Measurements from ENCODE around the gene GAS2L3. TPM values are rescaled to one million over a fixed set of nuclear protein-coding genes. Genes with fewer than 3 reads are reported as not detected.

Gene GAS2L3
- total and polyA plus RNA-seq, 2 of the 8 experiments (the other 6 are each of a cell fraction or from before 2014, with no cell fraction given), result 2.1 to 19.3 TPM

DNA sequence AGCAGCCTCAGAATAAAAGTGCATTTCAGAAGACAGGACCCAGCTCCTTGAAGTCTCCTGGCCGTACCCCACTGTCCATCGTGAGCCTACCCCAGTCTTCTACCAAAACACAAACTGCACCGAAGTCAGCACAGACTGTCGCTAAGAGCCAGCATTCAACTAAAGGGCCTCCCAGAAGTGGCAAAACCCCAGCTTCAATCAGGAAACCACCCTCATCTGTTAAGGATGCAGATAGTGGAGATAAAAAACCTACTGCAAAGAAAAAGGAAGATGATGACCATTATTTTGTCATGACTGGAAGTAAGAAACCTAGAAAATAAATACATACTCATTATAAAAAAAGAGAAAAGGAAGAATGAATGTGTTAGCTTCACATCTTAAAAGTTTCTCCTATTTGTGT, 51.1 kb downstream of the GAS2L3 start:
- H4K5ac ChIP-seq (ENCODE audit: insufficient read length, low read depth, low read length), result no peak overlapping the region
- no peak overlapping the region for H2BK15ac ChIP-seq (ENCODE audit: low read length)
- H3K9ac ChIP-seq (replicated peaks in 1 of 4; ENCODE audit: extremely low read depth in 1 of 4, low read depth in 3 of 4, low read length in 3 of 4), result no peak overlapping the region
- FAIRE-seq (no peak), DNase-seq (ENCODE audit: low read depth in 1 of 2, low spot score in 2 of 2) (no peak)
- H3K9me3 ChIP-seq (ENCODE audit: insufficient read depth in 2 of 2, low read depth in 1 of 2, low read length in 1 of 2), result no peaks in the 10 kb centered on the region
- H3K14ac ChIP-seq (ENCODE audit: insufficient read length), result no peak overlapping the region
- H2AFZ ChIP-seq (ENCODE audit: low read length), result no peak overlapping the region
- no peak overlapping the region for H2BK5ac ChIP-seq (ENCODE audit: low read depth, low read length)
- no peaks in the 10 kb centered on the region for H3K4me1 ChIP-seq (replicated peaks in 1 of 4; ENCODE audit: control insufficient read depth in 3 of 4, insufficient read depth in 4 of 4, low read length in 3 of 4)
- H3K79me2 ChIP-seq (ENCODE audit: control insufficient read depth in 1 of 2, insufficient read depth in 2 of 2, low read length in 2 of 2), result no peaks in the 10 kb centered on the region
- no peak overlapping the region for H4K91ac ChIP-seq (replicated peaks; ENCODE audit: insufficient read length, low read length)
- no peaks in the 10 kb centered on the region; a peak in 1 of 8 replicates for H3K36me3 ChIP-seq (ENCODE audit: control insufficient read depth in 2 of 4, insufficient read depth in 4 of 4, low read length in 3 of 4)
- 94% methylated on average over 4 of the region's 4 CpGs; no CpG with 5 or more reads in 1 of the 2 experiments for WGBS, 2 experiments (ENCODE audit: extremely low coverage in 1 of 2, insufficient coverage in 1 of 2, insufficient read length in 1 of 2, insufficient replicate concordance in 2 of 2, low coverage in 1 of 2, low lambda C conversion rate in 2 of 2, missing lambda C conversion rate in 1 of 2)
- no peak overlapping the region for H3K4me2 ChIP-seq (ENCODE audit: insufficient read depth in 1 of 2, low read depth in 2 of 2, low read length in 2 of 2)
- H3K27me3 ChIP-seq (replicated peaks in 1 of 4; ENCODE audit: control insufficient read depth in 3 of 4, extremely low read depth in 1 of 4, insufficient read depth in 3 of 4, low read length in 3 of 4), result no peaks in the 10 kb centered on the region
- no peak overlapping the region for H3K4ac ChIP-seq (replicated peaks; ENCODE audit: insufficient read length, low read depth, low read length)
- no peak overlapping the region for H4K8ac ChIP-seq (ENCODE audit: extremely low read depth, insufficient read depth, low read length)
- ChIA-PET POLR2A (ENCODE audit: partially characterized antibody) (no interaction called here), CTCF (ENCODE audit: partially characterized antibody) (interaction anchor here (0.6 to 1.9 kb wide), 2 partner anchors 47 to 177 kb away, joined by 3 to 6 read pairs; no protein-coding TSS in a partner anchor)
- no peaks in the 10 kb centered on the region for H4K20me1 ChIP-seq (replicated peaks in 1 of 2; ENCODE audit: control insufficient read depth in 1 of 2, insufficient read depth in 2 of 2, low read length in 2 of 2)
- no peak overlapping the region for H2BK12ac ChIP-seq (ENCODE audit: low read depth, low read length)
- no peak overlapping the region for H3K23ac ChIP-seq (ENCODE audit: insufficient read length)
- no peaks in the 10 kb centered on the region for H3K79me1 ChIP-seq (ENCODE audit: low read depth, low read length)
- no peak overlapping the region for H2BK20ac ChIP-seq (ENCODE audit: low read length)
- no peak overlapping the region for H3K56ac ChIP-seq (replicated peaks; ENCODE audit: insufficient read length, low read depth, low read length)
- H3K27ac ChIP-seq (ENCODE audit: low read depth, low read length), result no peak overlapping the region
- no peak overlapping the region for H2AK5ac ChIP-seq (ENCODE audit: low read depth, low read length)
- H2BK120ac ChIP-seq (replicated peaks; ENCODE audit: low read depth, low read length), result no peak overlapping the region
- no peak overlapping the region for H3K18ac ChIP-seq (ENCODE audit: extremely low read depth, low read length)
- TF ChIP-seq ASH2L (IDR thresholded peaks at IDR 0.05; ENCODE audit: low read length) (no peak), KDM1A (IDR thresholded peaks at IDR 0.05; ENCODE audit: borderline replicate concordance, low read length) (no peak), CBX5 (IDR thresholded peaks at IDR 0.05; ENCODE audit: low read depth, low read length) (no peak), TAF1 (IDR thresholded peaks at IDR 0.05; ENCODE audit: low read depth, low read length) (no peak), POLR2A (IDR thresholded peaks at IDR 0.05; ENCODE audit: control extremely low read depth in 1 of 2, low read depth in 2 of 2, low read length in 2 of 2) (no peak), CTBP2 (IDR thresholded peaks at IDR 0.05; ENCODE audit: borderline replicate concordance, insufficient read depth, insufficient read length, low read length) (no peak), SRF (IDR thresholded peaks at IDR 0.05; ENCODE audit: low read depth, low read length) (no peak), EZH2 (IDR thresholded peaks at IDR 0.05; ENCODE audit: low read depth, low read length, severe bottlenecking) (no peak), HDAC2 (IDR thresholded peaks at IDR 0.05; ENCODE audit: borderline replicate concordance in 1 of 2, low read depth in 2 of 2, low read length in 2 of 2) (no peak), FOSL1 (IDR thresholded peaks at IDR 0.05; ENCODE audit: insufficient read depth, low read depth, low read length) (no peak), BACH1 (IDR thresholded peaks at IDR 0.05; ENCODE audit: low read length) (no peak)
- TF ChIP-seq, protein P1, sequence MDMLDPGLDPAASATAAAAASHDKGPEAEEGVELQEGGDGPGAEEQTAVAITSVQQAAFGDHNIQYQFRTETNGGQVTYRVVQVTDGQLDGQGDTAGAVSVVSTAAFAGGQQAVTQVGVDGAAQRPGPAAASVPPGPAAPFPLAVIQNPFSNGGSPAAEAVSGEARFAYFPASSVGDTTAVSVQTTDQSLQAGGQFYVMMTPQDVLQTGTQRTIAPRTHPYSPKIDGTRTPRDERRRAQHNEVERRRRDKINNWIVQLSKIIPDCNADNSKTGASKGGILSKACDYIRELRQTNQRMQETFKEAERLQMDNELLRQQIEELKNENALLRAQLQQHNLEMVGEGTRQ (IDR thresholded peaks at IDR 0.05; ENCODE audit: low read length), result no peak
- H3K4me3 ChIP-seq (ENCODE audit: extremely low read depth in 1 of 4, insufficient read depth in 2 of 4, low read depth in 3 of 4, low read length in 4 of 4), result no peak overlapping the region
- H3K23me2 ChIP-seq (ENCODE audit: low read depth, low read length), result no peaks in the 10 kb centered on the region
